Osteoblast (primary cell): ENCODE data around the gene ELAVL2. TPM values are rescaled to one million over a fixed set of nuclear protein-coding genes. Genes with fewer than 3 reads are reported as not detected.

Source experiments
- DNase-seq: peaks from one replicate; pipeline ENCODE4 v3.0.0; 2011; ENCODE audit warnings: low spot score, mixed read lengths; ENCODE audit not compliant: insufficient read length; ENCODE audit errors: missing footprints
- H2AFZ ChIP-seq: 2 replicates; pipeline ENCODE4 v1.6.0; 2011; ENCODE audit warnings: mild to moderate bottlenecking, low read length
- H3K27ac ChIP-seq: 2 replicates; pipeline ENCODE4 v1.5.1; 2011; ENCODE audit warnings: mild to moderate bottlenecking, low read depth, low read length, moderate library complexity
- H3K27me3 ChIP-seq: 2 replicates; pipeline ENCODE4 v1.6.0; 2012; ENCODE audit warnings: mild to moderate bottlenecking, control low read depth, inconsistent platforms, low read length, moderate library complexity; ENCODE audit not compliant: insufficient read depth
- H3K36me3 ChIP-seq: 2 replicates; pipeline ENCODE4 v1.5.1; 2011; ENCODE audit warnings: mild to moderate bottlenecking, low read length, control low read depth, moderate library complexity; ENCODE audit not compliant: insufficient read depth
- H3K4me1 ChIP-seq: 2 replicates; pipeline ENCODE4 v1.5.1; 2011; ENCODE audit warnings: mild to moderate bottlenecking, low read length, control low read depth, moderate library complexity; ENCODE audit not compliant: insufficient read depth
- H3K4me2 ChIP-seq: 2 replicates; pipeline ENCODE4 v1.6.0; 2011; ENCODE audit warnings: mild to moderate bottlenecking, low read length; ENCODE audit not compliant: insufficient read depth
- H3K4me3 ChIP-seq: fragments of 200-600 bp; sonication (generic); 3 replicates; pipeline ENCODE4 v1.5.1; 2012; ENCODE audit warnings: mild to moderate bottlenecking, low read length, inconsistent platforms; ENCODE audit not compliant: insufficient read depth
- H3K79me2 ChIP-seq: 2 replicates; pipeline ENCODE4 v1.6.0; 2012; ENCODE audit warnings: mild to moderate bottlenecking, low read length, control low read depth, inconsistent platforms; ENCODE audit not compliant: insufficient read depth
- H3K9me3 ChIP-seq: 2 replicates; pipeline ENCODE4 v1.5.1; 2011; ENCODE audit warnings: low read depth, low read length, control low read depth
- H4K20me1 ChIP-seq: 2 replicates; pipeline ENCODE4 v1.6.0; 2012; ENCODE audit warnings: mild to moderate bottlenecking, low read length, control low read depth; ENCODE audit not compliant: insufficient read depth
- CTCF ChIP-seq: IDR thresholded peaks from 2 replicates; pipeline ENCODE4 v1.5.1; 2011; ENCODE audit warnings: mild to moderate bottlenecking, low read depth, low read length, moderate library complexity; ENCODE audit errors: extremely low read depth
- total RNA-seq: library from RNA; depleted of rRNA; stranded (reverse); fragments of >200 nt; gene quantifications from 2 replicates; pipeline ENCODE4 v1.2.3, GENCODE V29; 2012

Gene ELAVL2
- total RNA-seq, 1 donor, result 0.36 TPM

GRCh38 chr9:23686257-23686656 is 139.8 kb downstream of the ELAVL2 start:
- H3K36me3 ChIP-seq, result no peaks in the 10 kb centered on the region
- no peaks in the 10 kb centered on the region for H3K79me2 ChIP-seq
- TF ChIP-seq CTCF, result no peak
- no peaks in the 10 kb centered on the region for H3K27me3 ChIP-seq
- H3K4me1 ChIP-seq, result no peaks in the 10 kb centered on the region
- H3K9me3 ChIP-seq, result peaks cover 2% of the 10 kb centered on the region
- H3K4me2 ChIP-seq, result no peak overlapping the region
- no peak for DNase-seq
- H2AFZ ChIP-seq, result no peak overlapping the region
- no peaks in the 10 kb centered on the region for H4K20me1 ChIP-seq
- no peak overlapping the region for H3K27ac ChIP-seq
- no peak overlapping the region for H3K4me3 ChIP-seq

DNA sequence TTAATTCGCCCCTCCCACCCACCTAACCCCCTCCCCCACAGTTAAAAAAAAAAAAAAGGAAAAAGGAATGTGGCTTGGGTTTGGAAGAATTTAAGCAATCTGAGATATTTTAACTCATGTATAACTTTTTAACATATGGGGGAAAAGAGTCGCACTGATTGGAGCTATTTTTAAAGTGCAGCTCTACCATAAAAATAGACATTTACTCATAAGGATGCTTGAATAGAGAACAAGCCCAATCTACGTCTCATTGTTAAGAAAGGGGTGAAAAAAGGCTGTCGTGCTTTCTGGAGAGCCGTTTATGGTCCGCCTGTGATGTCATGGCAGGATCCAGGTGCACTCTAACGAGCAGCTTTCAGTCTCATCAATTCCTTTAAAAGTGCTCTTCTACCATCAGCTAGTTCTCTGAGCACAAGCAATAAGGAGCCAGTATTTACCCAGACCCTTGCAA is 142.4 kb downstream of the ELAVL2 start:
- H3K27ac ChIP-seq, result no peak overlapping the region
- H3K4me3 ChIP-seq, result no peak overlapping the region
- TF ChIP-seq CTCF, result no peak
- peaks cover 2% of the 10 kb centered on the region for H3K9me3 ChIP-seq
- no peaks in the 10 kb centered on the region for H3K36me3 ChIP-seq
- H4K20me1 ChIP-seq, result no peaks in the 10 kb centered on the region
- no peaks in the 10 kb centered on the region for H3K27me3 ChIP-seq
- H3K4me2 ChIP-seq, result no peak overlapping the region
- DNase-seq, result no peak
- H2AFZ ChIP-seq, result no peak overlapping the region
- H3K79me2 ChIP-seq, result no peaks in the 10 kb centered on the region
- H3K4me1 ChIP-seq, result no peaks in the 10 kb centered on the region

DNA sequence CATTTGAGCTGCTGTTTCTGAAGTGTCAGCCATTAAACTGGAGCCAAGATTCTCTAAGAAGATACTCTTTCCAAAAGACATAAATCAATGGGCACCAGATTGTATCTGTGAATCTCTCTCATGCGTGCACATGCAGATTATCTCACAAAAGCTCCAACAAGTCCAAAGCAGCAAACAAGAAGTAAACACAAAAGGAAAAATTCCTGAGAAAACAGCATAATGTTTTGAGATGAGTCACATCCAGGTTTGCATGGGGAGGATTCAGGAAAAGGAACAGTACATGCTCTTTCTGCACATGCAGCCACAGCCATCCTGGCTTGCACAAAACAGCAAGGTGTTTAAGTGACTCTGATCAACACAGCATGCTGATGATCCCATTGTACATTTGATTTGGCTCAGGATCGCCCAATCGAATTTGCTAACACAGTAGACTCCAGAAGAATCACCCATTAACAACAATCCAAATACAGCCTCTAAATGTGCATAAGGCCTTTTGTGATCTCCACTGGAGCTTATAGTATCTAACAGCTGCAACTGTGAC is 143.1 kb downstream of the ELAVL2 start:
- Histone ChIP-seq H4K20me1 (no peaks in the 10 kb centered on the region), H3K4me2 (no peak overlapping the region), H3K4me1 (no peaks in the 10 kb centered on the region), H3K27ac (no peak overlapping the region), H3K4me3 (no peak overlapping the region), H2AFZ (no peak overlapping the region), H3K36me3 (no peaks in the 10 kb centered on the region), H3K27me3 (no peaks in the 10 kb centered on the region), H3K79me2 (no peaks in the 10 kb centered on the region), H3K9me3 (peaks cover under 1% of the 10 kb centered on the region)
- TF ChIP-seq CTCF, result no peak
- DNase-seq, result no peak

DNA sequence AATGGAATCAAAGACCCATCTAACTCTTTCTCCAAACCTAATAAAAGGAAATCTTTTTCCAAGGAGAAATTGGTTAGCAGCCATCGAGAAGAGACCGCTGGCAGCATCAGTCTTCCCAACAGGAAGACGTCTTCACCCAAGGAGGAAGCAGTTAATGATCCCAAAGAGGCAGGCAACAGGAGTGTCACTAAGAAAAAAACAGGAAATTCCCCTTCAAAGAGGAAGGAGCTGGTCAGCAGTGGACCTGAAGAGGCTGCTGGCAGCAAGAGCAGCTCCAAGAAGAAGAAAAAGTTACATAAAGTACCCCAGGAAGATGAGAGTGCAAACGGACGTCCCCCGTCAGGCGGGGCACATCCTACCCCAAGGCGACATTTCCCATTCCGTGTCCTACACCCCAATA is 143.7 kb downstream of the ELAVL2 start:
- H3K4me3 ChIP-seq, result no peak overlapping the region
- H3K27me3 ChIP-seq, result no peaks in the 10 kb centered on the region
- H3K4me1 ChIP-seq, result no peaks in the 10 kb centered on the region
- no peak for TF ChIP-seq CTCF
- DNase-seq, result no peak
- no peaks in the 10 kb centered on the region for H3K79me2 ChIP-seq
- H3K9me3 ChIP-seq, result no peaks in the 10 kb centered on the region
- no peak overlapping the region for H3K4me2 ChIP-seq
- H2AFZ ChIP-seq, result no peak overlapping the region
- H3K36me3 ChIP-seq, result no peaks in the 10 kb centered on the region
- no peak overlapping the region for H3K27ac ChIP-seq
- no peaks in the 10 kb centered on the region for H4K20me1 ChIP-seq
